ENCODE data around the gene PTPRN2.

PTPRN2 gene

DNA sequence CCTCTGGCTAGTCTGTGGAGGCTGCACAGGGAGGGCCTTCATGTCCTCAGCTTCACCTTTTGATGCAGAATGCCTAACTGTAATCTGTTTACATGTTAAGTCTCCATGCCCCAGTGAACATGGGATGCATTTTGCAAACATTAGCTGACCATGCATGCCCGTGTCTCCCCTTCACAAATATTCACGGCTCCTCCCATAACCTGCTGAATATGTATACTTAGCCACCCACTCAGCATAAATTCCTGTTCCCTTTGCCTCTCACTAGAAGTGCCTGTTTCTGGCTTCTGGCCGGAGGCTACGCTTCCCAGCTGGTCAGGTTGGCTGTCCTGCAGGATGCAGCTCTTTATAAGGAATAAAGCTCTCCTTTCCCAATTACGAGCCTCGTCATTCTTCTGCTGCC lies 698.1 kb downstream of the PTPRN2 start:
- Histone ChIP-seq H3K4ac (ENCODE audit: low read length) (no peak overlapping the region), H2BK5ac (ENCODE audit: low read length) (no peak overlapping the region)
- WGBS, 2 donors (ENCODE audit: extremely low coverage in 2 of 2, insufficient read length in 2 of 2, insufficient replicate concordance in 1 of 2) = no CpG with 5 or more reads among the region's 6 CpGs

GRCh38 chr7:157888579-157888978 lies 699.0 kb downstream of the PTPRN2 start:
- Histone ChIP-seq H4K91ac (ENCODE audit: low read depth, low read length, poor library complexity) (no peak overlapping the region), H3K27me3 (ENCODE audit: control insufficient read depth in 3 of 3, insufficient read depth in 3 of 3, low read depth in 1 of 3, low read length in 3 of 3) (no peaks in the 10 kb centered on the region), H3K23ac (ENCODE audit: low read depth, low read length, poor library complexity) (no peak overlapping the region), H2BK15ac (ENCODE audit: low read length) (no peak overlapping the region), H3K4me1 (ENCODE audit: control insufficient read depth in 2 of 2, insufficient read depth in 1 of 2, low read depth in 1 of 2, low read length in 2 of 2) (peaks cover 0 to 1% of the 10 kb centered on the region in 2 donors), H3K4ac (ENCODE audit: low read length) (no peak overlapping the region), H2AK5ac (ENCODE audit: low read depth, low read length) (no peak overlapping the region), H3K4me3 (ENCODE audit: low read length in 2 of 2) (no peak overlapping the region), H3K27ac (replicated peaks; ENCODE audit: low read length) (no peak overlapping the region), H3K9me3 (replicated peaks in 1 of 2; ENCODE audit: control insufficient read depth in 2 of 2, insufficient read depth in 1 of 2, low read depth in 1 of 2, low read length in 2 of 2) (peaks cover 2 to 5% of the 10 kb centered on the region in 2 donors), H2BK12ac (ENCODE audit: low read length) (no peak overlapping the region), H2AFZ (ENCODE audit: low read length) (no peak overlapping the region), H3K4me2 (ENCODE audit: insufficient read depth, low read length, poor library complexity, severe bottlenecking) (no peak overlapping the region), H3K9ac (ENCODE audit: low read depth, low read length, poor library complexity) (no peak overlapping the region), H3K18ac (ENCODE audit: low read length) (no peak overlapping the region), H2BK120ac (ENCODE audit: low read depth, low read length) (no peak overlapping the region), H4K8ac (ENCODE audit: low read depth, low read length) (no peak overlapping the region), H3K14ac (ENCODE audit: low read length) (no peak overlapping the region), H2BK5ac (ENCODE audit: low read length) (no peak overlapping the region), H3K79me1 (ENCODE audit: low read depth, low read length) (peaks cover 2% of the 10 kb centered on the region), H3K36me3 (replicated peaks in 1 of 2; ENCODE audit: control insufficient read depth in 2 of 2, insufficient read depth in 2 of 2, low read length in 2 of 2) (no peaks in the 10 kb centered on the region)
- WGBS, 2 donors (ENCODE audit: extremely low coverage in 2 of 2, insufficient read length in 2 of 2, insufficient replicate concordance in 1 of 2) = no CpG with 5 or more reads among the region's 11 CpGs
- no peak for DNase-seq (ENCODE audit: low spot score)

More for the DNA sequence above, 698.1 kb downstream of the PTPRN2 start:
- no peaks in the 10 kb centered on the region for H3K36me3 ChIP-seq (replicated peaks in 1 of 2; ENCODE audit: control insufficient read depth in 2 of 2, insufficient read depth in 2 of 2, low read length in 2 of 2)
- no peak overlapping the region for H2BK12ac ChIP-seq (ENCODE audit: low read length)
- H2AFZ ChIP-seq (ENCODE audit: low read length) = no peak overlapping the region
- no peak overlapping the region for H3K14ac ChIP-seq (ENCODE audit: low read length)
- H3K23ac ChIP-seq (ENCODE audit: low read depth, low read length, poor library complexity) = no peak overlapping the region
- H2BK120ac ChIP-seq (ENCODE audit: low read depth, low read length) = no peak overlapping the region
- peaks cover 2% of the 10 kb centered on the region for H3K79me1 ChIP-seq (ENCODE audit: low read depth, low read length)
- H4K91ac ChIP-seq (ENCODE audit: low read depth, low read length, poor library complexity) = no peak overlapping the region
- DNase-seq (ENCODE audit: low spot score) = no peak
- peaks cover 2 to 5% of the 10 kb centered on the region in 2 donors for H3K9me3 ChIP-seq (replicated peaks in 1 of 2; ENCODE audit: control insufficient read depth in 2 of 2, insufficient read depth in 1 of 2, low read depth in 1 of 2, low read length in 2 of 2)
- H4K8ac ChIP-seq (ENCODE audit: low read depth, low read length) = no peak overlapping the region
- H3K4me2 ChIP-seq (ENCODE audit: insufficient read depth, low read length, poor library complexity, severe bottlenecking) = no peak overlapping the region
- H3K27me3 ChIP-seq (ENCODE audit: control insufficient read depth in 3 of 3, insufficient read depth in 3 of 3, low read depth in 1 of 3, low read length in 3 of 3) = no peaks in the 10 kb centered on the region
- H3K27ac ChIP-seq (replicated peaks; ENCODE audit: low read length) = no peak overlapping the region
- H3K9ac ChIP-seq (ENCODE audit: low read depth, low read length, poor library complexity) = no peak overlapping the region
- peaks cover 0 to 1% of the 10 kb centered on the region in 2 donors for H3K4me1 ChIP-seq (ENCODE audit: control insufficient read depth in 2 of 2, insufficient read depth in 1 of 2, low read depth in 1 of 2, low read length in 2 of 2)
- H2AK5ac ChIP-seq (ENCODE audit: low read depth, low read length) = no peak overlapping the region
- no peak overlapping the region for H2BK15ac ChIP-seq (ENCODE audit: low read length)
- H3K18ac ChIP-seq (ENCODE audit: low read length) = no peak overlapping the region
- H3K4me3 ChIP-seq (ENCODE audit: low read length in 2 of 2) = no peak overlapping the region

GRCh38 chr7:157887400-157887799 lies 700.2 kb downstream of the PTPRN2 start:
- Histone ChIP-seq H2AK5ac (ENCODE audit: low read depth, low read length) (no peak overlapping the region), H3K9me3 (replicated peaks in 1 of 2; ENCODE audit: control insufficient read depth in 2 of 2, insufficient read depth in 1 of 2, low read depth in 1 of 2, low read length in 2 of 2) (peaks cover 2 to 5% of the 10 kb centered on the region in 2 donors), H3K27me3 (ENCODE audit: control insufficient read depth in 3 of 3, insufficient read depth in 3 of 3, low read depth in 1 of 3, low read length in 3 of 3) (no peaks in the 10 kb centered on the region), H3K27ac (replicated peaks; ENCODE audit: low read length) (no peak overlapping the region), H3K4me3 (ENCODE audit: low read length in 2 of 2) (no peak overlapping the region), H3K4ac (ENCODE audit: low read length) (no peak overlapping the region), H4K8ac (ENCODE audit: low read depth, low read length) (no peak overlapping the region), H3K23ac (ENCODE audit: low read depth, low read length, poor library complexity) (no peak overlapping the region), H3K14ac (ENCODE audit: low read length) (no peak overlapping the region), H3K4me1 (ENCODE audit: control insufficient read depth in 2 of 2, insufficient read depth in 1 of 2, low read depth in 1 of 2, low read length in 2 of 2) (peaks cover 0 to 1% of the 10 kb centered on the region in 2 donors), H2AFZ (ENCODE audit: low read length) (no peak overlapping the region), H2BK12ac (ENCODE audit: low read length) (no peak overlapping the region), H3K9ac (ENCODE audit: low read depth, low read length, poor library complexity) (no peak overlapping the region), H4K91ac (ENCODE audit: low read depth, low read length, poor library complexity) (no peak overlapping the region), H2BK5ac (ENCODE audit: low read length) (no peak overlapping the region), H3K79me1 (ENCODE audit: low read depth, low read length) (peaks cover 2% of the 10 kb centered on the region), H3K18ac (ENCODE audit: low read length) (no peak overlapping the region), H3K4me2 (ENCODE audit: insufficient read depth, low read length, poor library complexity, severe bottlenecking) (no peak overlapping the region), H2BK120ac (ENCODE audit: low read depth, low read length) (no peak overlapping the region), H2BK15ac (ENCODE audit: low read length) (no peak overlapping the region), H3K36me3 (replicated peaks in 1 of 2; ENCODE audit: control insufficient read depth in 2 of 2, insufficient read depth in 2 of 2, low read length in 2 of 2) (no peaks in the 10 kb centered on the region)
- no peak for DNase-seq (ENCODE audit: low spot score)
- no CpG with 5 or more reads among the region's 6 CpGs for WGBS, 2 donors (ENCODE audit: extremely low coverage in 2 of 2, insufficient read length in 2 of 2, insufficient replicate concordance in 1 of 2)

DNA sequence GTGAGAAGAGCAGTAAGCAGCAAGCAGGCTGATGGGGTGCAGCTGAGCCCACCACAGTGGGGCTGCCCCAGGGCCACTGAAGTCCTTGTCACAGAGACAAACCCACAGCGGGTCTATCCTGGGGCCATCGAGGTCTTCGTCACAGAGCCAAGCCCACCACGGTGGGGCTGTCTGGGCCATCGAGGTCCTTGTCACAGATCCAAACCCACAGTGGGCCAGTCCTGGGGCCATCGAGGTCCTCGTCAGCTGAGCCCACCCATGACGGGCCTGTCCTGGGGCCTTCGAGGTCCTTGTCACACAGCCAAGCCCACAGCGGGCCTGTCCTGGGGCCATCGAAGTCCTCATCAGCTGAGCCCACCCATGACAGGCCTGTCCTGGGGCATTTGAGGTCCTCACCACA lies 700.9 kb downstream of the PTPRN2 start:
- peak overlapping the region; percentile 42 for H2AK5ac ChIP-seq (ENCODE audit: low read depth, low read length)
- no peak for DNase-seq (ENCODE audit: low spot score)
- H3K27ac ChIP-seq (replicated peaks; ENCODE audit: low read length) = no peak overlapping the region
- H3K9ac ChIP-seq (ENCODE audit: low read depth, low read length, poor library complexity) = no peak overlapping the region
- H3K4me1 ChIP-seq (ENCODE audit: control insufficient read depth in 2 of 2, insufficient read depth in 1 of 2, low read depth in 1 of 2, low read length in 2 of 2) = peaks cover 0 to 1% of the 10 kb centered on the region in 2 donors
- no peaks in the 10 kb centered on the region for H3K27me3 ChIP-seq (ENCODE audit: control insufficient read depth in 3 of 3, insufficient read depth in 3 of 3, low read depth in 1 of 3, low read length in 3 of 3)
- peak overlapping the region; percentile 43 for H2BK15ac ChIP-seq (ENCODE audit: low read length)
- H2AFZ ChIP-seq (ENCODE audit: low read length) = no peak overlapping the region
- no peak overlapping the region for H2BK5ac ChIP-seq (ENCODE audit: low read length)
- H3K9me3 ChIP-seq (replicated peaks in 1 of 2; ENCODE audit: control insufficient read depth in 2 of 2, insufficient read depth in 1 of 2, low read depth in 1 of 2, low read length in 2 of 2) = peaks cover 2 to 5% of the 10 kb centered on the region in 2 donors
- no peak overlapping the region for H2BK120ac ChIP-seq (ENCODE audit: low read depth, low read length)
- H3K14ac ChIP-seq (ENCODE audit: low read length) = no peak overlapping the region
- peaks cover 2% of the 10 kb centered on the region for H3K79me1 ChIP-seq (ENCODE audit: low read depth, low read length)
- H3K4me3 ChIP-seq (ENCODE audit: low read length in 2 of 2) = no peak overlapping the region
- no peak overlapping the region for H4K91ac ChIP-seq (ENCODE audit: low read depth, low read length, poor library complexity)
- H2BK12ac ChIP-seq (ENCODE audit: low read length) = peak overlapping the region; percentile 91
- peak overlapping the region; percentile 1 for H3K18ac ChIP-seq (ENCODE audit: low read length)
- H3K4ac ChIP-seq (ENCODE audit: low read length) = no peak overlapping the region
- no peak overlapping the region for H4K8ac ChIP-seq (ENCODE audit: low read depth, low read length)
- no CpG with 5 or more reads among the region's 11 CpGs for WGBS, 2 donors (ENCODE audit: extremely low coverage in 2 of 2, insufficient read length in 2 of 2, insufficient replicate concordance in 1 of 2)
- H3K36me3 ChIP-seq (replicated peaks in 1 of 2; ENCODE audit: control insufficient read depth in 2 of 2, insufficient read depth in 2 of 2, low read length in 2 of 2) = no peaks in the 10 kb centered on the region
- H3K4me2 ChIP-seq (ENCODE audit: insufficient read depth, low read length, poor library complexity, severe bottlenecking) = no peak overlapping the region
- H3K23ac ChIP-seq (ENCODE audit: low read depth, low read length, poor library complexity) = no peak overlapping the region
